GM23338 (cell line): ENCODE measurements around the gene CLCN6.

Experiments used
- CREB1 ChIP-seq: fragments of 250-450 bp; sonication (Bioruptor Pico); IDR thresholded peaks from 2 replicates; pipeline ENCODE4 v1.5.0; 2020; ENCODE audit warnings: low read depth, mild to moderate bottlenecking, moderate library complexity
- EZH2 ChIP-seq: fragments of 200-600 bp; sonication (generic); IDR thresholded peaks from one replicate; pipeline ENCODE4 v1.8.0; 2017; ENCODE audit warnings: antibody characterized with exemption, mild to moderate bottlenecking, low read depth; ENCODE audit not compliant: unreplicated experiment
- EZH2phosphoT487 ChIP-seq: fragments of 200-600 bp; sonication (generic); IDR thresholded peaks from one replicate; pipeline ENCODE4 v1.8.1; 2018; ENCODE audit warnings: antibody characterized with exemption; ENCODE audit not compliant: unreplicated experiment
- JUNB ChIP-seq: IDR thresholded peaks from one replicate; pipeline ENCODE4 v1.6.1; 2016; ENCODE audit warnings: antibody characterized with exemption; ENCODE audit not compliant: unreplicated experiment
- POLR2AphosphoS5 ChIP-seq: IDR thresholded peaks from 2 replicates; pipeline ENCODE4 v1.6.1; 2016; ENCODE audit warnings: antibody characterized with exemption, low read depth
- ZNF114 ChIP-seq: fragments of 250-450 bp; sonication (Bioruptor Pico); IDR thresholded peaks from 2 replicates; pipeline ENCODE4 v1.5.0; 2020; ENCODE audit warnings: mild to moderate bottlenecking, moderate library complexity
- TF ChIP-seq, protein P1 (sequence below), 2 experiments: fragments of 200-600 bp in 1 of 2; sonication (generic) in 1 of 2; conservative IDR thresholded peaks; 2 replicates each; pipeline versions ENCODE4 v1.5.1 to v1.6.1; 2016 to 2017; ENCODE audit warnings: antibody characterized with exemption in 2 of 2, low read depth in 2 of 2, mild to moderate bottlenecking in 2 of 2, moderate library complexity in 1 of 2
- TF ChIP-seq, protein P2 (sequence below): IDR thresholded peaks from one replicate; pipeline ENCODE4 v1.6.1; 2018; ENCODE audit warnings: antibody characterized with exemption; ENCODE audit not compliant: unreplicated experiment
- TF ChIP-seq, protein P3 (sequence below): IDR thresholded peaks from 2 replicates; pipeline ENCODE4 v1.6.1; 2016; ENCODE audit warnings: antibody characterized with exemption

DNA sequence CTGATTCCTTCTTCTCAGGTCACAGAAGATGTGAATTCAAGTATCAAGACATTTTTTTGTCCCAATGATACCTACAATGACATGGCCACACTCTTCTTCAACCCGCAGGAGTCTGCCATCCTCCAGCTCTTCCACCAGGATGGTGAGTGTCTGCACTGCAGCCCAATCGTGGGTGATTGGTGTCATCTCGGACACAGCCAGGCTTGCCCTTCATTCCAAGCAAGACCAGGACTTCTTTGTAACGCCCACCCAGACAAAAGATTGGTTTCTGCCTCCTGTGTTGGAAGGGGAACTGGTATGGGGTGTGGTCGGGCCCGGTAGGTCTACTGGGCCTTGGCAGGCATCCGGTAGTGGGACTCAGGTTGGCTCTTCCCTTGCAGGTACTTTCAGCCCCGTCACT, 27.5 kb downstream of the CLCN6 start:
- no peak for TF ChIP-seq EZH2
- TF ChIP-seq, protein P1, sequence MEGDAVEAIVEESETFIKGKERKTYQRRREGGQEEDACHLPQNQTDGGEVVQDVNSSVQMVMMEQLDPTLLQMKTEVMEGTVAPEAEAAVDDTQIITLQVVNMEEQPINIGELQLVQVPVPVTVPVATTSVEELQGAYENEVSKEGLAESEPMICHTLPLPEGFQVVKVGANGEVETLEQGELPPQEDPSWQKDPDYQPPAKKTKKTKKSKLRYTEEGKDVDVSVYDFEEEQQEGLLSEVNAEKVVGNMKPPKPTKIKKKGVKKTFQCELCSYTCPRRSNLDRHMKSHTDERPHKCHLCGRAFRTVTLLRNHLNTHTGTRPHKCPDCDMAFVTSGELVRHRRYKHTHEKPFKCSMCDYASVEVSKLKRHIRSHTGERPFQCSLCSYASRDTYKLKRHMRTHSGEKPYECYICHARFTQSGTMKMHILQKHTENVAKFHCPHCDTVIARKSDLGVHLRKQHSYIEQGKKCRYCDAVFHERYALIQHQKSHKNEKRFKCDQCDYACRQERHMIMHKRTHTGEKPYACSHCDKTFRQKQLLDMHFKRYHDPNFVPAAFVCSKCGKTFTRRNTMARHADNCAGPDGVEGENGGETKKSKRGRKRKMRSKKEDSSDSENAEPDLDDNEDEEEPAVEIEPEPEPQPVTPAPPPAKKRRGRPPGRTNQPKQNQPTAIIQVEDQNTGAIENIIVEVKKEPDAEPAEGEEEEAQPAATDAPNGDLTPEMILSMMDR (conservative IDR thresholded peaks at IDR 0.05; ENCODE audit: low read depth in 2 of 2) = no peak
- TF ChIP-seq POLR2AphosphoS5 = no peak
- TF ChIP-seq, protein P2, sequence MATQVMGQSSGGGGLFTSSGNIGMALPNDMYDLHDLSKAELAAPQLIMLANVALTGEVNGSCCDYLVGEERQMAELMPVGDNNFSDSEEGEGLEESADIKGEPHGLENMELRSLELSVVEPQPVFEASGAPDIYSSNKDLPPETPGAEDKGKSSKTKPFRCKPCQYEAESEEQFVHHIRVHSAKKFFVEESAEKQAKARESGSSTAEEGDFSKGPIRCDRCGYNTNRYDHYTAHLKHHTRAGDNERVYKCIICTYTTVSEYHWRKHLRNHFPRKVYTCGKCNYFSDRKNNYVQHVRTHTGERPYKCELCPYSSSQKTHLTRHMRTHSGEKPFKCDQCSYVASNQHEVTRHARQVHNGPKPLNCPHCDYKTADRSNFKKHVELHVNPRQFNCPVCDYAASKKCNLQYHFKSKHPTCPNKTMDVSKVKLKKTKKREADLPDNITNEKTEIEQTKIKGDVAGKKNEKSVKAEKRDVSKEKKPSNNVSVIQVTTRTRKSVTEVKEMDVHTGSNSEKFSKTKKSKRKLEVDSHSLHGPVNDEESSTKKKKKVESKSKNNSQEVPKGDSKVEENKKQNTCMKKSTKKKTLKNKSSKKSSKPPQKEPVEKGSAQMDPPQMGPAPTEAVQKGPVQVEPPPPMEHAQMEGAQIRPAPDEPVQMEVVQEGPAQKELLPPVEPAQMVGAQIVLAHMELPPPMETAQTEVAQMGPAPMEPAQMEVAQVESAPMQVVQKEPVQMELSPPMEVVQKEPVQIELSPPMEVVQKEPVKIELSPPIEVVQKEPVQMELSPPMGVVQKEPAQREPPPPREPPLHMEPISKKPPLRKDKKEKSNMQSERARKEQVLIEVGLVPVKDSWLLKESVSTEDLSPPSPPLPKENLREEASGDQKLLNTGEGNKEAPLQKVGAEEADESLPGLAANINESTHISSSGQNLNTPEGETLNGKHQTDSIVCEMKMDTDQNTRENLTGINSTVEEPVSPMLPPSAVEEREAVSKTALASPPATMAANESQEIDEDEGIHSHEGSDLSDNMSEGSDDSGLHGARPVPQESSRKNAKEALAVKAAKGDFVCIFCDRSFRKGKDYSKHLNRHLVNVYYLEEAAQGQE = no peak
- TF ChIP-seq EZH2phosphoT487 = no peak
- TF ChIP-seq JUNB = no peak
- no peak for TF ChIP-seq CREB1 (CRISPR knock-in tag)
- no peak for TF ChIP-seq ZNF114 (CRISPR knock-in tag)
- TF ChIP-seq, protein P3, sequence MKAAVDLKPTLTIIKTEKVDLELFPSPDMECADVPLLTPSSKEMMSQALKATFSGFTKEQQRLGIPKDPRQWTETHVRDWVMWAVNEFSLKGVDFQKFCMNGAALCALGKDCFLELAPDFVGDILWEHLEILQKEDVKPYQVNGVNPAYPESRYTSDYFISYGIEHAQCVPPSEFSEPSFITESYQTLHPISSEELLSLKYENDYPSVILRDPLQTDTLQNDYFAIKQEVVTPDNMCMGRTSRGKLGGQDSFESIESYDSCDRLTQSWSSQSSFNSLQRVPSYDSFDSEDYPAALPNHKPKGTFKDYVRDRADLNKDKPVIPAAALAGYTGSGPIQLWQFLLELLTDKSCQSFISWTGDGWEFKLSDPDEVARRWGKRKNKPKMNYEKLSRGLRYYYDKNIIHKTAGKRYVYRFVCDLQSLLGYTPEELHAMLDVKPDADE = no peak
